Pancreas (tissue), 10 donors: ENCODE data around the gene CCN2. TPM values are rescaled to one million over a fixed set of nuclear protein-coding genes. Genes with fewer than 3 reads are reported as not detected.

ENCODE experiments used
- ATAC-seq, 4 donors: fragments of 200-7000 bp; cut with Tn5 transposase; one replicate each; pipeline versions ENCODE4 v1.8.0 to v1.9.1; 2020; ENCODE audit warnings: mild to moderate bottlenecking in 4 of 4, moderate library complexity in 4 of 4
- DNase-seq, 6 donors: peaks; one replicate each; pipeline ENCODE4 v3.0.0-alpha.2; 2020
- FAIRE-seq: peaks from 2 replicates; lab custom pipeline; 2012; peaks lifted over from hg19 to GRCh38; lab: Jason Lieb, UNC
- H3K27ac ChIP-seq, 4 donors: fragments of 200-600 bp; sonication (generic); 1 replicate in 3 of 4; 2 replicates in 1 of 4; pipeline versions ENCODE4 v1.5.0 to v1.8.0; 2020
- H3K27me3 ChIP-seq, 4 donors: fragments of 200-600 bp; one replicate each; pipeline ENCODE4 v1.8.0; 2021
- H3K36me3 ChIP-seq, 3 donors: fragments of 200-600 bp; sonication (generic) in 1 of 3; one replicate each; pipeline versions ENCODE4 v1.5.0 to v1.8.0; 2020 to 2021
- H3K4me1 ChIP-seq, 3 donors: fragments of 200-600 bp; one replicate each; pipeline ENCODE4 v1.8.0; 2021
- H3K4me3 ChIP-seq, 4 donors: fragments of 200-600 bp; sonication (generic) in 2 of 4; one replicate each; pipeline versions ENCODE4 v1.5.0 to v1.8.0; 2020 to 2021
- H3K9me3 ChIP-seq, 4 donors: fragments of 200-600 bp; one replicate each; pipeline ENCODE4 v1.8.0; 2021
- CTCF ChIP-seq, 4 donors: fragments of 200-600 bp; sonication (generic) in 3 of 4; IDR thresholded peaks; one replicate each; pipeline versions ENCODE4 v1.5.0 to v1.8.0; 2021; ENCODE audit warnings: antibody characterized with exemption in 4 of 4
- WGBS, 2 donors: extraction: QIAGEN DNeasy Blood & Tissue Kit; methylation state at CpG; one replicate each; pipeline ENCODE4 v1.1.7; 2013; 5-methylcytosine and 5-hydroxymethylcytosine counted together
- intact Hi-C, 3 donors: fragments of 100-400 bp; cut with DNase I; formaldehyde crosslinking; loops; one replicate each; pipeline versions ENCODE4 v1.11.1 to v1.14.2; 2022
- polyA plus RNA-seq, 2 donors: library from polyadenylated mRNA; stranded (reverse); fragments of 200-250 nt; gene quantifications; one replicate each; pipeline ENCODE4 v1.2.3, GENCODE V29; 2013
- total RNA-seq, 6 donors: library from RNA; stranded (reverse); fragmentation: NEBNext Ultra II Directional in 4 of 6; extraction: Animal tissue kit (Norgen Biotek cat#: 25700) in 4 of 6; gene quantifications; one replicate each; pipeline versions ENCODE4 v1.2.1 to v1.2.4, GENCODE V29; 2021 to 2023
- donor health status: healthy with polysubstance abuse.
- donor health status: DM: no; HTN: no; CAD: no; lungs with moderate emphysema.
- donor health status: DM: no; HTN: no; CAD: no.
- donor health status: control.
- donor health status: control.
- donor health status: Bipolar disorder and iron deficiency.
- donor health status: DM: yes; HTN: yes; CAD: no.
- donor health status: DM: no; HTN: no; CAD: no.
- donor health status: DM: no; HTN: no; CAD: no.
- donor health status: DM: yes; HTN: yes; CAD: no.

The CCN2 gene
- total and polyA plus RNA-seq, 8 donors: 18.4 to 68.2 (median 28.5) TPM

- no peak overlapping the region for H3K27ac ChIP-seq
- H3K4me1 ChIP-seq: no peaks in the 10 kb centered on the region
- no peak for DNase-seq
- no peaks in the 10 kb centered on the region for H3K9me3 ChIP-seq
- H3K4me3 ChIP-seq: no peak overlapping the region
- no peak for TF ChIP-seq CTCF (IDR thresholded peaks at IDR 0.05)
- intact Hi-C loops: no loop called here
- H3K27me3 ChIP-seq: no peaks in the 10 kb centered on the region
- FAIRE-seq: no peak
- no peak for ATAC-seq
- 75 to 77% methylated on average over 7 of the region's 7 CpGs for WGBS, 2 donors
- no peaks in the 10 kb centered on the region for H3K36me3 ChIP-seq
Measured at GRCh38 chr6:131997429-131998153, 46.4 kb upstream of the CCN2 start.

- H3K4me1 ChIP-seq: no peaks in the 10 kb centered on the region
- no peaks in the 10 kb centered on the region for H3K9me3 ChIP-seq
- no peaks in the 10 kb centered on the region for H3K36me3 ChIP-seq
- ATAC-seq: no peak
- no peak overlapping the region for H3K4me3 ChIP-seq
- no peak for DNase-seq
- intact Hi-C loops: no loop called here
- H3K27me3 ChIP-seq: no peaks in the 10 kb centered on the region
- TF ChIP-seq CTCF (IDR thresholded peaks at IDR 0.05): no peak
- no peak for FAIRE-seq
- WGBS, 2 donors: 92 to 98% methylated on average over 1 of the region's 1 CpG
- no peak overlapping the region for H3K27ac ChIP-seq
Measured at GRCh38 chr6:131995917-131996316, 44.7 kb upstream of the CCN2 start.

GRCh38 chr6:131992557-131992956 lies 41.4 kb upstream of the CCN2 start:
- WGBS, 2 donors: 42 to 79% methylated on average over 2 of the region's 2 CpGs
- FAIRE-seq: no peak
- TF ChIP-seq CTCF (IDR thresholded peaks at IDR 0.05): no peak
- Histone ChIP-seq H3K36me3 (no peaks in the 10 kb centered on the region), H3K27me3 (no peaks in the 10 kb centered on the region), H3K4me1 (no peaks in the 10 kb centered on the region), H3K9me3 (no peaks in the 10 kb centered on the region), H3K27ac (no peak overlapping the region), H3K4me3 (no peak overlapping the region)
- no peak for DNase-seq
- ATAC-seq: no peak
- intact Hi-C loops: no loop called here

- FAIRE-seq: no peak
- H3K4me3 ChIP-seq: no peak overlapping the region
- no peaks in the 10 kb centered on the region for H3K36me3 ChIP-seq
- no peak for ATAC-seq
- DNase-seq: no peak
- H3K27ac ChIP-seq: no peak overlapping the region
- H3K4me1 ChIP-seq: no peaks in the 10 kb centered on the region
- H3K27me3 ChIP-seq: no peaks in the 10 kb centered on the region
- 84 to 85% methylated on average over 4 of the region's 4 CpGs for WGBS, 2 donors
- H3K9me3 ChIP-seq: no peaks in the 10 kb centered on the region
- TF ChIP-seq CTCF (IDR thresholded peaks at IDR 0.05): no peak
- intact Hi-C loops: no loop called here
Measured at GRCh38 chr6:131989036-131989435, 37.9 kb upstream of the CCN2 start.

GRCh38 chr6:131982740-131983259 lies 31.6 kb upstream of the CCN2 start:
- H3K9me3 ChIP-seq: no peaks in the 10 kb centered on the region
- H3K27me3 ChIP-seq: no peaks in the 10 kb centered on the region
- TF ChIP-seq CTCF (IDR thresholded peaks at IDR 0.05): no peak
- FAIRE-seq (no peak), ATAC-seq (no peak), DNase-seq (no peak)
- no peak overlapping the region for H3K4me3 ChIP-seq
- H3K4me1 ChIP-seq: no peaks in the 10 kb centered on the region
- H3K27ac ChIP-seq: no peak overlapping the region
- WGBS, 2 donors: 90 to 91% methylated on average over 2 of the region's 2 CpGs
- H3K36me3 ChIP-seq: no peaks in the 10 kb centered on the region
- intact Hi-C loops: no loop called here
